Measurements from ENCODE around the gene EPC1. TPM values are rescaled to one million over a fixed set of nuclear protein-coding genes. Genes with fewer than 3 reads are reported as not detected.

The EPC1 gene
- polyA plus RNA-seq, 1 of the 3 experiments (the other 2 are of a cell fraction), result 21.8 TPM

GRCh38 chr10:32377458-32378259 is 30.7 kb upstream of the EPC1 start (continued):
- TF ChIP-seq, protein P1, sequence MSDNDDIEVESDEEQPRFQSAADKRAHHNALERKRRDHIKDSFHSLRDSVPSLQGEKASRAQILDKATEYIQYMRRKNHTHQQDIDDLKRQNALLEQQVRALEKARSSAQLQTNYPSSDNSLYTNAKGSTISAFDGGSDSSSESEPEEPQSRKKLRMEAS (IDR thresholded peaks at IDR 0.05; ENCODE audit: low read depth), result 0 out of 2 replicates have a peak, but pooled peaks have one; percentile 24
- TF ChIP-seq MEF2A (IDR thresholded peaks at IDR 0.05; ENCODE audit: borderline replicate concordance, low read depth) (no peak), JUND (IDR thresholded peaks at IDR 0.05) (no peak), IRF3 (IDR thresholded peaks at IDR 0.05; ENCODE audit: low read depth, low read length) (no peak), REST (IDR thresholded peaks at IDR 0.05; ENCODE audit: low read depth, low read length) (no peak), CHD2 (IDR thresholded peaks at IDR 0.05; ENCODE audit: low read length, partially characterized antibody) (no peak), MXI1 (IDR thresholded peaks at IDR 0.05; ENCODE audit: low read depth, low read length) (peak; percentile 87), EZH2phosphoT487 (IDR thresholded peaks at IDR 0.05; ENCODE audit: borderline replicate concordance, low read depth) (no peak), TAF1 (IDR thresholded peaks at IDR 0.05; ENCODE audit: borderline replicate concordance, low read depth, low read length) (0 out of 2 replicates have a peak, but pooled peaks have one; percentile 18), ZBTB33 (IDR thresholded peaks at IDR 0.05; ENCODE audit: borderline replicate concordance, low read depth) (no peak), FOXM1 (IDR thresholded peaks at IDR 0.05; ENCODE audit: low read depth) (no peak), GABPA (IDR thresholded peaks at IDR 0.05; ENCODE audit: low read depth) (no peak), RFX5 (IDR thresholded peaks at IDR 0.05; ENCODE audit: low read length) (no peak), YY1 (IDR thresholded peaks at IDR 0.05; ENCODE audit: low read depth) (0 out of 2 replicates have a peak, but pooled peaks have one; percentile 36), RCOR1 (IDR thresholded peaks at IDR 0.05; ENCODE audit: low read length) (no peak), SIN3A (IDR thresholded peaks at IDR 0.05; ENCODE audit: borderline replicate concordance, low read depth, low read length) (no peak)
- TF ChIP-seq, protein P2, sequence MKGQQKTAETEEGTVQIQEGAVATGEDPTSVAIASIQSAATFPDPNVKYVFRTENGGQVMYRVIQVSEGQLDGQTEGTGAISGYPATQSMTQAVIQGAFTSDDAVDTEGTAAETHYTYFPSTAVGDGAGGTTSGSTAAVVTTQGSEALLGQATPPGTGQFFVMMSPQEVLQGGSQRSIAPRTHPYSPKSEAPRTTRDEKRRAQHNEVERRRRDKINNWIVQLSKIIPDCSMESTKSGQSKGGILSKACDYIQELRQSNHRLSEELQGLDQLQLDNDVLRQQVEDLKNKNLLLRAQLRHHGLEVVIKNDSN (IDR thresholded peaks at IDR 0.05; ENCODE audit: borderline replicate concordance, low read depth), result no peak

Measured in SK-N-SH (cell line).